Neural crest cell (in vitro differentiated cells): Measurements from ENCODE around the gene RYR2. TPM values are rescaled to one million over a fixed set of nuclear protein-coding genes. Genes with fewer than 3 reads are reported as not detected.

ENCODE experiments used
- DNase-seq: peaks from one replicate; pipeline ENCODE4 v3.0.0; 2021; ENCODE audit warnings: low read depth, mixed read lengths, low spot score
- H3K27ac Mint-ChIP-seq: one replicate; pipeline ENCODE4 v1.8.0; 2021; ENCODE audit warnings: mild to moderate bottlenecking, mixed read lengths; ENCODE audit not compliant: unreplicated experiment
- H3K27me3 Mint-ChIP-seq: 2 replicates; pipeline ENCODE4 v1.8.0; 2021; ENCODE audit warnings: low read depth, mild to moderate bottlenecking, mixed read lengths
- H3K36me3 Mint-ChIP-seq: 2 replicates; pipeline ENCODE4 v1.8.0; 2021; ENCODE audit warnings: low read depth, mild to moderate bottlenecking, mixed read lengths
- H3K4me1 Mint-ChIP-seq: 2 replicates; pipeline ENCODE4 v1.8.0; 2021; ENCODE audit warnings: mixed read lengths
- H3K4me3 Mint-ChIP-seq: one replicate; pipeline ENCODE4 v1.8.0; 2021; ENCODE audit warnings: mild to moderate bottlenecking, mixed read lengths
- H3K9me3 Mint-ChIP-seq: 2 replicates; pipeline ENCODE4 v1.8.0; 2021; ENCODE audit warnings: mixed read lengths
- total RNA-seq: library from RNA; stranded (reverse); gene quantifications from 2 replicates; pipeline ENCODE4 v1.2.1, GENCODE V29; 2021
- TF ChIP-seq, protein P1 (sequence below): fragments of 200-600 bp; sonication (generic); conservative IDR thresholded peaks from 2 replicates; pipeline ENCODE4 v1.5.0; 2021; ENCODE audit warnings: antibody characterized with exemption, mild to moderate bottlenecking

The RYR2 gene
- total RNA-seq, 1 donor from 2014 or later, result 0.07 TPM

GRCh38 chr1:237172118-237172485 lies 130.1 kb downstream of the RYR2 start:
- Mint-ChIP-seq H3K36me3 (no peaks in the 10 kb centered on the region), H3K9me3 (no peaks in the 10 kb centered on the region), H3K27me3 (no peaks in the 10 kb centered on the region), H3K27ac (no peak overlapping the region), H3K4me1 (no peaks in the 10 kb centered on the region), H3K4me3 (no peak overlapping the region)
- DNase-seq, result no peak
- TF ChIP-seq, protein P1, sequence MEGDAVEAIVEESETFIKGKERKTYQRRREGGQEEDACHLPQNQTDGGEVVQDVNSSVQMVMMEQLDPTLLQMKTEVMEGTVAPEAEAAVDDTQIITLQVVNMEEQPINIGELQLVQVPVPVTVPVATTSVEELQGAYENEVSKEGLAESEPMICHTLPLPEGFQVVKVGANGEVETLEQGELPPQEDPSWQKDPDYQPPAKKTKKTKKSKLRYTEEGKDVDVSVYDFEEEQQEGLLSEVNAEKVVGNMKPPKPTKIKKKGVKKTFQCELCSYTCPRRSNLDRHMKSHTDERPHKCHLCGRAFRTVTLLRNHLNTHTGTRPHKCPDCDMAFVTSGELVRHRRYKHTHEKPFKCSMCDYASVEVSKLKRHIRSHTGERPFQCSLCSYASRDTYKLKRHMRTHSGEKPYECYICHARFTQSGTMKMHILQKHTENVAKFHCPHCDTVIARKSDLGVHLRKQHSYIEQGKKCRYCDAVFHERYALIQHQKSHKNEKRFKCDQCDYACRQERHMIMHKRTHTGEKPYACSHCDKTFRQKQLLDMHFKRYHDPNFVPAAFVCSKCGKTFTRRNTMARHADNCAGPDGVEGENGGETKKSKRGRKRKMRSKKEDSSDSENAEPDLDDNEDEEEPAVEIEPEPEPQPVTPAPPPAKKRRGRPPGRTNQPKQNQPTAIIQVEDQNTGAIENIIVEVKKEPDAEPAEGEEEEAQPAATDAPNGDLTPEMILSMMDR, result no peak

DNA sequence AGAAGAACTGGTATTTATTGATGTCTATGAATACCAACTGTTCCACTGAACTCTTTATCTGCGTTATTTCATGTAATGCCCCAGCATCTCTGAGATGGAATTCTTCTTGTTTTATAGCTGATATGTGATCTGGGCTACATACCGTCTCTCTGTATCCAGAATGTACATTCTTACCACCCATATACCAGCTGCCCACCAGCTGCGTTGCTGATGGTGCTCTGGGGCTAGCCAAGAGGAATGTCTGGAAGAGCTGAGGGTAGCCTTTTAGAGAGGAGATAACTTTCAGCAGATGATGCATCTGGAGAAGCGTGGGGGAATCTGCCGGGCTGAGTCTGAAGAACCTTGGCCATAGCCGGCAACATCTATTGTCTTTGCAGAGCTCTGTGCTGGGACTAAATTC lies 137.5 kb downstream of the RYR2 start:
- H3K27me3 Mint-ChIP-seq, result no peaks in the 10 kb centered on the region
- H3K4me3 Mint-ChIP-seq, result no peak overlapping the region
- H3K4me1 Mint-ChIP-seq, result no peaks in the 10 kb centered on the region
- DNase-seq, result no peak
- H3K27ac Mint-ChIP-seq, result no peak overlapping the region
- TF ChIP-seq, protein P1, result no peak
- H3K9me3 Mint-ChIP-seq, result no peaks in the 10 kb centered on the region
- H3K36me3 Mint-ChIP-seq, result no peaks in the 10 kb centered on the region

DNA sequence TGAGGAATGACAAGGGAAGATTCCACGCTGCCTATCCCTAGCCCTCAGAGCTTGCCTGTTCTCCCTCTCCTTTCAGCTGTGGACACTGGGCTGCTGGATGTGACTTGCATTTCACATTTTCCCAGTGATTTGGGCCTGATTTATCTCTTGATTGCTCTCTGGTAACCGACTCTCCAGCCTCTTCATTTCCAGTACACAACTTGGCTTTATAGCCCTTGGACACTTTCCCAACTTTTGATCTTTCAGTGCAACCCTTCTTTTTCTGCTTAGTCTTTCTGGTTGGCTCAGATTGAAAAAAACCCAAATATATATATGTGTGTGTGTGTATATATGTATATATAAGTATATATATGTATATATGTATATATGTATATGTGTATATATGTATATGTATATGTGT lies 138.3 kb downstream of the RYR2 start:
- H3K36me3 Mint-ChIP-seq, result no peaks in the 10 kb centered on the region
- H3K27me3 Mint-ChIP-seq, result no peaks in the 10 kb centered on the region
- no peak for DNase-seq
- H3K27ac Mint-ChIP-seq, result no peak overlapping the region
- no peaks in the 10 kb centered on the region for H3K9me3 Mint-ChIP-seq
- TF ChIP-seq, protein P1, result no peak
- H3K4me1 Mint-ChIP-seq, result no peaks in the 10 kb centered on the region
- no peak overlapping the region for H3K4me3 Mint-ChIP-seq

DNA sequence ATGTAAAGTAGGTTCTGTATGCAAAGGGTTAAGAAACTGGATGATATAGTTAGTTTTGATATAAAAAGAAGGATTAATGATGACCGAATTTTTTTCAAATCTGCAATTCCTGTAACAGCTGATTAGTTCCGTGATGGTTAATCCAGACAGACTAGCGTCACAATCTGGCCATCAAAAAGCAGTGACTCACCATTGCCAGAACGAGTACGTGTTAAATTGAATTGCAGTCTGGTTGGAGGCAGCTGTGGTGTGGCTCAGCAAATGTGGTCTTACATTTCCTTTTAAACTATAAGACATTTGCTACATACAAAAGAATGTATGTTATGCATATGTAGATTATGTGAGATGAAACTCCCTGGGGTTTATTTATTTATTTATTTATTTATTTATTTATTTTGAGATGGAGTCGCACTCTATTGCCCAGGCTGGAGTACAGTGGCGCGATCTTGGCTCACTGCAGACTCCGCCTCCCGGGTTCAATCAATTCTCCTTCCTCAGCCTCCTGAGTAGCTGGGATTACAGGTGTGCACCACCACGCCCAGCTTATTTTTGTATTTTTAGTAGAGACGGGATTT lies 139.8 kb downstream of the RYR2 start:
- H3K27ac Mint-ChIP-seq, result no peak overlapping the region
- no peak overlapping the region for H3K4me3 Mint-ChIP-seq
- H3K36me3 Mint-ChIP-seq, result no peaks in the 10 kb centered on the region
- no peaks in the 10 kb centered on the region for H3K9me3 Mint-ChIP-seq
- H3K4me1 Mint-ChIP-seq, result no peaks in the 10 kb centered on the region
- no peaks in the 10 kb centered on the region for H3K27me3 Mint-ChIP-seq
- DNase-seq, result no peak
- TF ChIP-seq, protein P1, result no peak

GRCh38 chr1:237183963-237184540 lies 142.1 kb downstream of the RYR2 start:
- Mint-ChIP-seq H3K36me3 (no peaks in the 10 kb centered on the region), H3K27ac (no peak overlapping the region), H3K4me3 (no peak overlapping the region), H3K27me3 (no peaks in the 10 kb centered on the region), H3K9me3 (no peaks in the 10 kb centered on the region), H3K4me1 (no peaks in the 10 kb centered on the region)
- no peak for DNase-seq
- TF ChIP-seq, protein P1, result no peak
